ENCODE measurements around the gene CCDC142. TPM values are rescaled to one million over a fixed set of nuclear protein-coding genes. Genes with fewer than 3 reads are reported as not detected.
"Not testable (repeated sequence)": the region's sequence is repeated elsewhere in the genome, so short reads cannot be mapped to it uniquely, and the experiment has no call there.

Gene CCDC142
- total RNA-seq, 4 donors from 2014 or later = 9.6 to 27.8 (median 19.2) TPM

DNA sequence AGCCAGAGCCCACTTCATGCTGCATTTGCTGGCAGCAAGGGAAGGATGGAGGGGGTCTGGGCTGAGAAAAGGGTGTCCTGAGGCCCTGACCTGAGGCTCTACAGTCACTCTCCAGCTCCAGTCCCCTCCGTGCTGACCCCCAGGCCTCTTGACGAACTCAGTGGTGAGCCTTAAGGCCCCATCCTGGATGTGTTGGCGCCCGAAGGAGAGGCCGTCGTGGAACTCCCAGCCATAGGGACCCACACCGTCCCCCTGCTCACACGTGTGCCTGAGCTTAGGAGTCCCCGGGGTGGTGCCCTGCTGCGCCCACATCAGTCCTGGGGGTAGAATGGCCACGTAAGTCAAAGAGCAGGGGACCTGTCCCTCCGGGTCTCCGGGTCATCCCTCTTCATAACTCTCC, 18.4 kb downstream of the CCDC142 start:
- Histone ChIP-seq H3K4me3 (peak overlapping the region; percentile 76 to 99 (median 89)), H3K27ac (replicated peaks in 1 of 4) (peak overlapping the region; percentile 77 to 90 (median 82)), H3K27me3 (no peaks in the 10 kb centered on the region), H3K9me3 (no peaks in the 10 kb centered on the region), H3K36me3 (peaks cover 14 to 26% (median 23%) of the 10 kb centered on the region in 4 donors), H3K4me1 (peaks cover 14 to 32% (median 28%) of the 10 kb centered on the region in 4 donors)
- intact Hi-C loops (cut with DNase I) = no loop called here
- DNase-seq (ENCODE audit: extremely low spot score) = no peak
- WGBS = 10% methylated on average over 6 of the region's 13 CpGs
- no peak for TF ChIP-seq EP300 (IDR thresholded peaks at IDR 0.05)
- no peak for TF ChIP-seq POLR2A (IDR thresholded peaks at IDR 0.05; ENCODE audit: low read depth)
- TF ChIP-seq, protein P1, sequence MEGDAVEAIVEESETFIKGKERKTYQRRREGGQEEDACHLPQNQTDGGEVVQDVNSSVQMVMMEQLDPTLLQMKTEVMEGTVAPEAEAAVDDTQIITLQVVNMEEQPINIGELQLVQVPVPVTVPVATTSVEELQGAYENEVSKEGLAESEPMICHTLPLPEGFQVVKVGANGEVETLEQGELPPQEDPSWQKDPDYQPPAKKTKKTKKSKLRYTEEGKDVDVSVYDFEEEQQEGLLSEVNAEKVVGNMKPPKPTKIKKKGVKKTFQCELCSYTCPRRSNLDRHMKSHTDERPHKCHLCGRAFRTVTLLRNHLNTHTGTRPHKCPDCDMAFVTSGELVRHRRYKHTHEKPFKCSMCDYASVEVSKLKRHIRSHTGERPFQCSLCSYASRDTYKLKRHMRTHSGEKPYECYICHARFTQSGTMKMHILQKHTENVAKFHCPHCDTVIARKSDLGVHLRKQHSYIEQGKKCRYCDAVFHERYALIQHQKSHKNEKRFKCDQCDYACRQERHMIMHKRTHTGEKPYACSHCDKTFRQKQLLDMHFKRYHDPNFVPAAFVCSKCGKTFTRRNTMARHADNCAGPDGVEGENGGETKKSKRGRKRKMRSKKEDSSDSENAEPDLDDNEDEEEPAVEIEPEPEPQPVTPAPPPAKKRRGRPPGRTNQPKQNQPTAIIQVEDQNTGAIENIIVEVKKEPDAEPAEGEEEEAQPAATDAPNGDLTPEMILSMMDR (IDR thresholded peaks at IDR 0.05) = no peak
- TF ChIP-seq POLR2AphosphoS5 (IDR thresholded peaks at IDR 0.05) = no peak

DNA sequence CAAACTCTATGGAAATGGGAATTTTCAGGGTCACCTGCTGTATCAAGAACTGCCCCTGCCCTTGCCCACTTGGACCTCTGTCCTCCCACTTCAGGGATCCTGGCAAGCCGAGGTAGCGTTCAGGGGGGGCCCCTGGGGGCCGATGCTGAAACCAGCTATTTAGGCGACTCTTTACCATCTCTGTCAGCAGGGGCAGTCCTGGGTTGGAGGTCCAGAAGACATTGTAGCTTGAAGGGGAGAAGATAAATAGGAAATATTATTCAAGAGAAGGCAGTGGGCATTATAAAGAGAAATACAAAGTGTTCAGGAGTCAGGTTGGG, 20.1 kb downstream of the CCDC142 start:
- Histone ChIP-seq H3K4me1 (peaks cover 22 to 41% (median 37%) of the 10 kb centered on the region in 4 donors), H3K27ac (replicated peaks in 1 of 4) (no peak overlapping the region), H3K27me3 (no peaks in the 10 kb centered on the region), H3K9me3 (no peaks in the 10 kb centered on the region), H3K4me3 (no peak overlapping the region), H3K36me3 (peaks cover 14 to 26% (median 23%) of the 10 kb centered on the region in 4 donors)
- DNase-seq (ENCODE audit: extremely low spot score) = no peak
- TF ChIP-seq EP300 (IDR thresholded peaks at IDR 0.05) = no peak
- TF ChIP-seq POLR2AphosphoS5 (IDR thresholded peaks at IDR 0.05) = no peak
- TF ChIP-seq, protein P1 (IDR thresholded peaks at IDR 0.05) = no peak
- no peak for TF ChIP-seq POLR2A (IDR thresholded peaks at IDR 0.05; ENCODE audit: low read depth)
- intact Hi-C loops (cut with DNase I) = no loop called here
- 92% methylated on average over 4 of the region's 4 CpGs for WGBS

DNA sequence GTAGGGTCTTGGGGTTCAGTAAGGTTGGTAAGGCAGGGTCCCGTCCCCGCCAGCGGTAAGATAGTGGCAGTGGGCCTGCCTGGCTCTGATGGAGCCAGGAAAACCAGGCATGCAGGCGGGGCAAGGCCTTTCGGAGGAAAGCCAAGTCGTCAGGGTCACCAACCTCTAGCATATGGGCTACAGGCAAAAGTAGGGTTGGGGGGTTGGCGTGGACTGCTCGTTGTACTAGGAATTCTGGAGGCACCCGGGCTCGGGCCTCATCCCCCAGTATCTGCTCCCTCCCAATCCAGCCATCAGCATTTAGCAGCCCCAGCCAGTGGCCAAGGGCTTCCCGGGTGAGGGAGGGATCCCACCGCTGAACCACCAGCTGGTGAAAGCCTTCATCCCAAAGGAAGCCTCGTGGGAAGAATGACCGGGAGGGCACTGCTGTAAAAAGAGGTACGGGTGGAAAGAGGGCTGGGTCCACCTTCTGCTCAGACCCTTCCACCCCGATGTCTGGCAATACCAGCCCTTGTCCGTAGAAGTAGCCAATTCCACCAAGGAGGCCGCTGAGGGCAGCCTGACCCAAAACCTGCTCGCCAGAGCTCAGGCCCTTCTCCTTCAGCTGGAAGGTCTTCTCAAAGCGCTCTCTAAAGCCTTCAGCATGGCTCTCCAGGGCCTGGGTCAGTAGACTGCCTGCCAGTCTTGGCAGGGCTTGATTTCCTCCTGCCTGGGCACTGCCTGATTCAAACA, 20.6 kb downstream of the CCDC142 start:
- peaks cover 14 to 26% (median 23%) of the 10 kb centered on the region in 4 donors for H3K36me3 ChIP-seq
- H3K4me3 ChIP-seq = no peak overlapping the region
- intact Hi-C loops (cut with DNase I) = no loop called here
- no peaks in the 10 kb centered on the region for H3K9me3 ChIP-seq
- H3K4me1 ChIP-seq = peaks cover 24 to 46% (median 41%) of the 10 kb centered on the region in 4 donors
- H3K27ac ChIP-seq (replicated peaks in 1 of 4) = no peak overlapping the region
- H3K27me3 ChIP-seq = no peaks in the 10 kb centered on the region
- 91% methylated on average over 15 of the region's 20 CpGs for WGBS
- DNase-seq (ENCODE audit: extremely low spot score) = no peak
- no peak for TF ChIP-seq POLR2A (IDR thresholded peaks at IDR 0.05; ENCODE audit: low read depth)
- TF ChIP-seq EP300 (IDR thresholded peaks at IDR 0.05) = no peak
- no peak for TF ChIP-seq POLR2AphosphoS5 (IDR thresholded peaks at IDR 0.05)
- TF ChIP-seq, protein P1 (IDR thresholded peaks at IDR 0.05) = no peak

DNA sequence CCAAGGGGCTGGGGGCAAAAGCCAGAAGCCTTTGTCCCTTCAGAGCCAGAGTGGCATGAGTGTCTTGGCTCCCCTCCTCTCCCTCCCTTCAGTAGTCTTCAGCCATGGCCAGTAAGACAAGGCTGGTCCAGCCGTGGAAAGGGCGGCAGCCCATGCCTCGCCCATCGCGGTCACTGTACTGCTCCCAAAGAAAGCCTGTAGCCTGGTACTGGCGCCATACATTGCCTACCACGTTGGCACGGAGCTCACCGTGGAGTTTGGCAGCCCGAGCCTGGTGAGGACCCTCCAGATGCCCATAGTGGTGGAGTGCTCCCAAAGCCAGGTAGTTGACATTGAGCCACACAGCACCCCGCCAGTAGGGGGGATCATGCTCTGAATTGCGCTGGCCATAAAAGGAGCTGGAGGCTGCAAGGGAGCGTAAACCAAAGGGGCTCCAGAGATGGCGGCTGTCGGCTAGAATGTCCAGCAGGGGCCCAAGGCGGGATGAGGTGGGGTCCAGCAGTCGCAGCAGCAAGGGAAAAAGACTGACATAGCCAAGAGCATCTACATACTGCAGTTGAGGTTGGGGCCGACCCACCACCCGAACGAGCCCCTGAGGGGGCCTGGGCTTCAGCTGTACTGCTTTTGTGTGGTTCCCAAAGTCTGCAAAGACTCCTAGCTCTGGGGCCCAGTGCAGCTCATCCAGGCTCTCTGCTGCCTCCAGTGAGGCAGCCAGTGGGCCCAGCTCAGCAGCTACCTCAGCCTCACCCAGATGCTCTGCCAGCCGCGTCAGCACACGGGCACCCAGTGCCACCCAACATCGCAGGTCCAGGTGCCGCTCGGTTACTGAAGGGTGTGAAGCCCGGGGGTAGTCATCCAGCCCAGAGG, 21.4 kb downstream of the CCDC142 start:
- WGBS = 88% methylated on average over 20 of the region's 27 CpGs
- Histone ChIP-seq H3K36me3 (peaks cover 14 to 26% (median 23%) of the 10 kb centered on the region in 4 donors), H3K4me1 (peaks cover 32 to 53% (median 49%) of the 10 kb centered on the region in 4 donors), H3K4me3 (no peak overlapping the region), H3K27ac (replicated peaks in 1 of 4) (no peak overlapping the region), H3K9me3 (no peaks in the 10 kb centered on the region), H3K27me3 (no peaks in the 10 kb centered on the region)
- TF ChIP-seq EP300 (IDR thresholded peaks at IDR 0.05) (no peak), POLR2AphosphoS5 (IDR thresholded peaks at IDR 0.05) (peak in 1 of 2 donors; percentile 10)
- no peak for DNase-seq (ENCODE audit: extremely low spot score)
- intact Hi-C loops (cut with DNase I) = no loop called here

DNA sequence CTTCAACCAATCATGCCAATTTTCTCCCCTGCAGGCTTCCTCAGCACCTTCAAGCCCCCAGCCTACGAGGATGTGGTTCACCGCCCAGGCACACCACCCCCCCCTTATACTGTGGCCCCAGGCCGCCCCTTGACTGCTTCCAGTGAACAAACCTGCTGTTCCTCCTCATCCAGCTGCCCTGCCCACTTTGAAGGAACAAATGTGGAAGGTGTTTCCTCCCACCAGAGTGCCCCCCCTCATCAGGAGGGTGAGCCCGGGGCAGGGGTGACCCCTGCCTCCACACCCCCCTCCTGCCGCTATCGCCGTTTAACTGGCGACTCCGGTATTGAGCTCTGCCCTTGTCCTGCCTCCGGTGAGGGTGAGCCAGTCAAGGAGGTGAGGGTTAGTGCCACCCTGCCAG, 22.6 kb downstream of the CCDC142 start:
- Histone ChIP-seq H3K36me3 (peaks cover 14 to 26% (median 23%) of the 10 kb centered on the region in 4 donors), H3K4me1 (peaks cover 39 to 56% (median 53%) of the 10 kb centered on the region in 4 donors)
- WGBS = 81% methylated on average over 10 of the region's 10 CpGs
- H3K9me3 ChIP-seq; H3K27ac ChIP-seq (replicated peaks in 1 of 4); H3K27me3 ChIP-seq; DNase-seq (ENCODE audit: extremely low spot score); H3K4me3 ChIP-seq; intact Hi-C loops (cut with DNase I): not testable (repeated sequence)
